ENCODE results near the gene SAMD9L.
"Not testable (repeated sequence)": the region's sequence is repeated elsewhere in the genome, so short reads cannot be mapped to it uniquely, and the experiment has no call there.

SAMD9L gene

GRCh38 chr7:93146036-93146435 is 2.1 kb downstream of the SAMD9L start:
- no peak for DNase-seq (ENCODE audit: low read depth in 3 of 3, low spot score in 1 of 3)

- DNase-seq (ENCODE audit: low read depth in 3 of 3, low spot score in 1 of 3): no peak
Measured at GRCh38 chr7:93145354-93145753, 2.8 kb downstream of the SAMD9L start.

DNA sequence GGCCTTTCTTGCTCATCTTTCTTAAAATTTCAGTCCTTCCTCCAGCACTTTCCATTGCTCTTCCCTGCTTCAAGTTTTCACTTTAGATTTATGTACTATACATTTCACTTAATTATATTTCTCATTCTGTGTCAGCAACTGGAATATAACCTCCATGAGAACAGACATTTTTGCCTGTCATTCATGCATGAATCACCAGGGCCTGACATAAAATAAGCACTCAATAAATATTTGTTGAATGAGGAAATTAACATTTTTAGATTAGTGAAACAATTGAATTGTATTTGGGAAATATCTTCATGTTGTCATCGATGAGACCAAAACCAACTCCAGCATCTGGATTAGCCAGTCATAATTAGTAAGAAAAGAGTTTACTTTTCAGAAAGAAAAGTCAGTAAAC is 6.1 kb downstream of the SAMD9L start:
- no peak for DNase-seq (ENCODE audit: low read depth in 3 of 3, low spot score in 1 of 3)

DNA sequence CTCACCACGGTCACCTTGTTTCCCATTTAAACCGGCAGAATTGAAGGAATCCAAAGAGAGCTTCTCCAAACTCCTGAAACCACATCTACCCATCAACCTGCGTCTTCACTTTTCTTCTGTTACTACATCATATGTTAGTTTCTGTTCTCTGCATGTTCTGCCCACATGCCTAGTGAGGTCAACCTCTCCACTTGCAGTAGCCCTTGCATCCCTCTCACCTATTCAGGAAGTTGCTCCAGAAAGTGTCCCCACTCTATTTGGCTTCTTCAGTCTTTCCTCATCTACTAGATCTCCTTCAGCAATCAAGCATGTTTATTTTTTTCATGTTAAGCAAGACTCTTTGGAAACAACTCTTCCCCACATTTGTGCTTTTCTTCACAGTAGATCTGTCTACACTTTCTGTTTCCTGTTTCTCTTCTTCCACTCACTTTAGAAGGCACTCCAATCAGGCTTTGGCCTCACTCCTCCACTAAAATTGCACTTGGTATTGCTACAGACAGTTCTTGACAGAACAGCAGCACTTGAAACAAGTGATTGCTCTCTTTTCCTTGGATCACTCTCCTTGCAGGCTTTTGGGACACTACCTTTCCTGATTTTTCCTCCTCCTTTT is 7.5 kb downstream of the SAMD9L start:
- no peak for DNase-seq (ENCODE audit: low read depth in 3 of 3, low spot score in 1 of 3)

DNA sequence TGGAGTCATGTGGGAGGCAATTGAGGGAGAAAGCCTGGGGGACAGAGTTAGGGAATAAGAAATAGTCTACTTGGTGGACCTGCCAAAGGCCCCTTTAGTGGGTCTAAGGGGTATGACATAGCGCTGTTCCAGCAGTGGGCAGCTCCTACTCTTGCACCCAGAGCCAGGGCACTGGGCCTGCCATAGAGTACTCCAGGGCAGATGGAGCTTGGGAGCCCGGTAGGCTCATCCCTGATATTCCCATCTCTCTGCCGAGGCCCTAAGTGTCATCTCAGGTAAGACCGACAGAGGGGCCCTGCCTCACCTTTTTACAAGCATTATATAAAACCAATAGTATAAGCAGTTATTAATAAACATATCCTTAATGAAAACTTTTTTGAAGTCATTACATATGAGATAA is 9.6 kb downstream of the SAMD9L start:
- DNase-seq (ENCODE audit: low read depth in 3 of 3, low spot score in 1 of 3): no peak

GRCh38 chr7:93133005-93133404 is 15.2 kb downstream of the SAMD9L start:
- no peak for DNase-seq (ENCODE audit: low read depth in 3 of 3, low spot score in 1 of 3)

GRCh38 chr7:93132216-93132615 is 16.0 kb downstream of the SAMD9L start:
- no peak for DNase-seq (ENCODE audit: low read depth in 3 of 3, low spot score in 1 of 3)

- DNase-seq (ENCODE audit: low read depth in 3 of 3, low spot score in 1 of 3): not testable (repeated sequence)
Measured at GRCh38 chr7:93126954-93127353, 21.2 kb downstream of the SAMD9L start.

- DNase-seq (ENCODE audit: low read depth in 3 of 3, low spot score in 1 of 3): not testable (repeated sequence)
Measured at GRCh38 chr7:93123532-93123931, 24.7 kb downstream of the SAMD9L start.

DNA sequence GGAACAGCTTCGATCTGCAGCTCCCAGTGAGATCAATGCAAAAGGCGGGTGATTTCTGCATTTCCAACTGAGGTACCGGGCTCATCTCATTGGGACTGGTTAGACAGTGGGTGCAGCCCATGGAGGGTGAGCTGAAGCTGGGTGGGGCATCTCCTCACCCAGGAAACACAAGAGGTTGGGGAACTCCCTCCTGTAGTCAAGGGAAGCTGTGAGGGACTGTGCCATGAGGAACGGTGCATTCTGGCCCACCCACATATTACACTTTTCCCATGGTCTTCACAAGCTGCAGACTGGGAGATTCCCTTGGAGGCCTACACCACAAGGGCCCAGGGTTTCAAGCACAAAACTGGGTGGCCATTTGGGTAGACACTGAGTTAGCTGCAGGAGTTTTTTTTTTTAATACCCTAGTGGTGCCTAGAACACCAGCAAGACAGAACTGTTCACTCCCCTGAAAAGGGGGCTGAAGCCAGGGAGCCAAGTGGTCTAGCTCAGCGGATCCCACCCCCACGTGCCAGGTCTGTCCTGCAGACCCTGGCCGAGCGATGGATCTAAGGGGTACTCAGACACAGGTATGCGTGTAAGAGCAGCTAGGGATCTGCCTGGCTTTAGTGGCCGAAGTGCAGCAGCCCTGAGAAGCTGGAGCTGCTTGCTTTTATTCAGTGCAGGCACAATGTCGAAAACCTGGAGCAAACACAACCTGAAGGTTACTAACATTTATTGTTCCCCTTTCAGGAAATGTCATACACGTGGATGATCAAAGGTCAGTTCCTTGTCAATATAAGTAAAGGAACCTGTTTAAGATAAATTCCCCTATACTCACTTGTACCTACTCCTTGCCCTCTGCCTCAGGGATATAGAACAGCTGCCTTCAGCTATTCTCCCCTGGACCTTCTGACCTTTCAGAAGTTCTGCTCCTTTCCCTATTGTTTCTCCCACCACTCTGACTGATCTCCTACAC is 27.3 kb downstream of the SAMD9L start:
- DNase-seq (ENCODE audit: low read depth in 3 of 3, low spot score in 1 of 3): no peak

DNA sequence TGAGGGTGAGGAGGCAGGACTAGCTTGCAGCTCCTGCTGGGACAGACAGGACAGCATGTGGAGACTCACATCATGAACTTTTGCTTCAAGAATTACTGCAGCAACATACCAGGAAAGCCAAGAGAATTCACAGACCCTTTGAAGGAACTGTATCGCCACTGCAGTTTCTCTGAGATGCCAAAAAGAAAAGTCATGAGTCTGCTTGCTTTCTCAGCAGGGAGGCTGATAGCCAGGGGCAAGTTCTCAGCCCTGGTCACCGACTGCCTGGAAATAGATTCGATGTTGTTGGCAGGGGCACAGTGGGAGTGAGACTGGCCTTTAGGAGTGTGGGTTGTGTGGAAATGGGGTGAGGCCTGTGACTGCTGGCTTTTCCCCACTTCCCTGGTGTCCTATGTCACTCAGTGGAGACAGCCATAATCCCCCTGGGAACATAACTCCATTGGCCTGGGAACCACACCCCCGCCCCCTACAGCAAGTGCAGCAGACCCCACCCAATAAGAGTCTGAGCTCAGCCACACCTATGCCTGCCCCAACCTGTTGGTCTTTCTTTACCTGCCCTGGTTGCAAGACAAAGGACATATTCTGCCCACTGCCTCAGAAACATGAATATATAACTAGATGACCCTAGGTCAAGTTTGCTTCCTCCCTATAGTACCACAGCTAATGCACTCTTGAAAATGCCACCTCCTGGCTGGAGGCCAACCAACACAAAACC is 28.8 kb downstream of the SAMD9L start:
- DNase-seq (ENCODE audit: low read depth in 3 of 3, low spot score in 1 of 3): no peak

DNA sequence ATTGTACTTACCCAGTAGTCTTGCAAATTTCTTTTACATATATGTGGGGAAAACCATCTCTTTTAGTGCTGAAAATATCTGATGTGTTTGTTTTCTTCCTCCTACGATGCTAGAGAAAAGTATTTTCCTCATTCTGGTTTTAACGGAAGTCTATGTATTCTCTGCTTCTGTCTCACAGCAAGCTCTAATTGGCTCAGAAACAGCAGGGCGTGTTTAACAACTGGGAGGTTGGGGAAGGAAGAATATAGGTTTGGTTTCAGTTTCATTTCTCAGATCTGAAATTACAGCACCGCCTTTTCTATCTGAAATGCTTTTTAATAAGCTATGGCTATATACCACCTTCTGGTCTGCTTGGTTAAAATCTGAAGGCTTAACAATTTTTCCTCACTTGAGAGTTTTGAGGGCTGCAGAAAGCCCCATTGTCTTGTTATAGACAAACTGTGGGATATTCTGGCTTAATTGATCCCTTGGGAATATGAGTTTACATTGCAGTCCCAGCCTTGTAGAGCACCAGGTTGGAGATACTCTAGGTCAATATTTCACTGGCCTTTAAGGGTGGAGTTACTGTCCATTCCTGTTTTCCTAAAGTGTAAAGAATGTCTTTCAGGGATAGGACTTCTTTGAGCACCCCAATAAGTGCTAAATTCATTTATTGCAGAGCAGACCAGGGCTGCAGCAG is 30.2 kb downstream of the SAMD9L start, which contains the start of gene SAMD9:
Gene SAMD9 (minus strand): TSS at position 128 of the 679 bp plus-strand sequence. CDS start 11,882 bp downstream, outside the sequence.
- peak in 2 of 3 donors; percentile 11 to 12 for DNase-seq (ENCODE audit: low read depth in 3 of 3, low spot score in 1 of 3)

GRCh38 chr7:93117327-93117726 is 30.9 kb downstream of the SAMD9L start:
- no peak for DNase-seq (ENCODE audit: low read depth in 3 of 3, low spot score in 1 of 3)

- DNase-seq (ENCODE audit: low read depth in 3 of 3, low spot score in 1 of 3): peak in 1 of 3 donors; percentile 2
Measured at GRCh38 chr7:93115796-93116195, 32.4 kb downstream of the SAMD9L start.

- DNase-seq (ENCODE audit: low read depth in 3 of 3, low spot score in 1 of 3): no peak
Measured at GRCh38 chr7:93108003-93108402, 40.2 kb downstream of the SAMD9L start.

GRCh38 chr7:93097388-93097787 is 50.8 kb downstream of the SAMD9L start:
- DNase-seq (ENCODE audit: low read depth in 3 of 3, low spot score in 1 of 3): no peak

GRCh38 chr7:93092757-93093370 is 55.3 kb downstream of the SAMD9L start:
- DNase-seq (ENCODE audit: low read depth in 3 of 3, low spot score in 1 of 3): no peak

All from stimulated activated CD4-positive, alpha-beta T cell treated with anti-CD3 and anti-CD28 coated beads, TNF-alpha, amount 100 ng/mL, for 1 hour (primary cell).